Mesenchymal stem cell (in vitro differentiated cells and primary cell): Measurements from ENCODE around the gene CRIP2.

Experiments used
- DNase-seq: peaks from one replicate; pipeline ENCODE4 v3.0.0-alpha.2; 2013
- H2AFZ ChIP-seq: one replicate; pipeline ENCODE4 v1.6.1; 2013; ENCODE audit warnings: low read depth, mild to moderate bottlenecking, control low read depth, inconsistent platforms, low read length, moderate library complexity
- H2AK5ac ChIP-seq: 2 replicates; pipeline ENCODE4 v1.6.1; 2013; ENCODE audit warnings: low read length, moderate library complexity, mild to moderate bottlenecking, inconsistent platforms; ENCODE audit not compliant: severe bottlenecking
- H2BK120ac ChIP-seq: one replicate; pipeline ENCODE4 v1.6.1; 2013; ENCODE audit warnings: low read depth, mild to moderate bottlenecking, inconsistent platforms, low read length, moderate library complexity
- H2BK12ac ChIP-seq, 2 experiments: one replicate each; pipeline ENCODE4 v1.6.1; 2013; ENCODE audit warnings: inconsistent platforms in 2 of 2, low read length in 2 of 2, mild to moderate bottlenecking in 2 of 2, moderate library complexity in 2 of 2, control low read depth in 1 of 2
- H2BK15ac ChIP-seq: one replicate; pipeline ENCODE4 v1.6.1; 2013; ENCODE audit warnings: mild to moderate bottlenecking, low read depth, inconsistent platforms; ENCODE audit not compliant: poor library complexity, severe bottlenecking
- H2BK5ac ChIP-seq: 2 replicates; pipeline ENCODE4 v1.6.1; 2013; ENCODE audit warnings: low read depth, mild to moderate bottlenecking, low read length, control low read depth, inconsistent platforms; ENCODE audit not compliant: poor library complexity, severe bottlenecking
- H3K14ac ChIP-seq, 2 experiments: one replicate each; pipeline ENCODE4 v1.6.1; 2013; ENCODE audit warnings: inconsistent platforms in 2 of 2, low read length in 2 of 2, control low read depth in 1 of 2, mild to moderate bottlenecking in 1 of 2, moderate library complexity in 1 of 2
- H3K18ac ChIP-seq, 2 experiments: one replicate each; pipeline ENCODE4 v1.6.1; 2013; ENCODE audit warnings: inconsistent platforms in 2 of 2, low read length in 2 of 2, control low read depth in 1 of 2, low read depth in 1 of 2, mild to moderate bottlenecking in 1 of 2
- H3K23ac ChIP-seq, 2 experiments: one replicate each; pipeline ENCODE4 v1.6.1; 2013; ENCODE audit warnings: inconsistent platforms in 2 of 2, low read length in 2 of 2, mild to moderate bottlenecking in 2 of 2, moderate library complexity in 2 of 2, control low read depth in 1 of 2
- H3K27ac ChIP-seq: 2 replicates; pipeline ENCODE4 v1.5.1; 2013; ENCODE audit warnings: mild to moderate bottlenecking, moderate library complexity, low read length, control low read depth, inconsistent platforms; ENCODE audit not compliant: poor library complexity, severe bottlenecking
- H3K27me3 ChIP-seq, 2 experiments: 2 replicates each; pipeline versions ENCODE4 v1.6.1 to v1.7.0; 2013; ENCODE audit warnings: low read length in 2 of 2, mild to moderate bottlenecking in 2 of 2, moderate library complexity in 2 of 2, control low read depth in 1 of 2, inconsistent platforms in 1 of 2; ENCODE audit not compliant: control insufficient read depth in 1 of 2, insufficient read depth in 1 of 2
- H3K36me3 ChIP-seq, 2 experiments: 2 replicates each; pipeline versions ENCODE4 v1.6.1 to v1.7.0; 2013; ENCODE audit warnings: low read length in 2 of 2, control low read depth in 1 of 2, inconsistent platforms in 1 of 2, low read depth in 1 of 2, mild to moderate bottlenecking in 1 of 2; ENCODE audit not compliant: insufficient read depth in 2 of 2, control insufficient read depth in 1 of 2
- H3K4ac ChIP-seq, 2 experiments: one replicate each; pipeline ENCODE4 v1.6.1; 2013; ENCODE audit warnings: inconsistent platforms in 2 of 2, low read length in 2 of 2, mild to moderate bottlenecking in 2 of 2, moderate library complexity in 2 of 2, control low read depth in 1 of 2, low read depth in 1 of 2
- H3K4me1 ChIP-seq: 2 replicates; pipeline ENCODE4 v1.6.1; 2013; ENCODE audit warnings: low read depth, low read length, control low read depth; ENCODE audit not compliant: control insufficient read depth, insufficient read depth
- H3K4me2 ChIP-seq: 2 replicates; pipeline ENCODE4 v1.6.1; 2013; ENCODE audit warnings: low read length, mild to moderate bottlenecking, inconsistent platforms; ENCODE audit not compliant: poor library complexity, severe bottlenecking
- H3K4me3 ChIP-seq, 2 experiments: 2 replicates each; pipeline versions ENCODE4 v1.5.1 to v1.7.0; 2013; ENCODE audit warnings: low read length in 2 of 2, mild to moderate bottlenecking in 2 of 2, control low read depth in 1 of 2, low read depth in 1 of 2; ENCODE audit not compliant: insufficient read depth in 1 of 2
- H3K79me1 ChIP-seq: replicated peaks from 2 replicates; pipeline ENCODE4 v1.6.1; 2013; ENCODE audit warnings: mild to moderate bottlenecking, control low read depth, low read length, inconsistent platforms; ENCODE audit not compliant: poor library complexity, severe bottlenecking
- H3K9ac ChIP-seq: 2 replicates; pipeline ENCODE4 v1.7.0; 2013; ENCODE audit warnings: mild to moderate bottlenecking, low read length, moderate library complexity
- H3K9me3 ChIP-seq: 2 replicates; pipeline ENCODE4 v1.7.0; 2013; ENCODE audit warnings: mild to moderate bottlenecking, low read length; ENCODE audit not compliant: control insufficient read depth
- H4K8ac ChIP-seq: one replicate; pipeline ENCODE4 v1.6.1; 2013; ENCODE audit warnings: inconsistent platforms, mild to moderate bottlenecking, low read length, moderate library complexity
- H4K91ac ChIP-seq: one replicate; pipeline ENCODE4 v1.6.1; 2013; ENCODE audit warnings: mild to moderate bottlenecking, low read length, inconsistent platforms
- whole genome bisulfite sequencing: methylation state at CpG from one replicate; pipeline ENCODE4 v1.1.7; 2013; ENCODE audit warnings: mixed read lengths; 5-methylcytosine and 5-hydroxymethylcytosine counted together

The CRIP2 gene

DNA sequence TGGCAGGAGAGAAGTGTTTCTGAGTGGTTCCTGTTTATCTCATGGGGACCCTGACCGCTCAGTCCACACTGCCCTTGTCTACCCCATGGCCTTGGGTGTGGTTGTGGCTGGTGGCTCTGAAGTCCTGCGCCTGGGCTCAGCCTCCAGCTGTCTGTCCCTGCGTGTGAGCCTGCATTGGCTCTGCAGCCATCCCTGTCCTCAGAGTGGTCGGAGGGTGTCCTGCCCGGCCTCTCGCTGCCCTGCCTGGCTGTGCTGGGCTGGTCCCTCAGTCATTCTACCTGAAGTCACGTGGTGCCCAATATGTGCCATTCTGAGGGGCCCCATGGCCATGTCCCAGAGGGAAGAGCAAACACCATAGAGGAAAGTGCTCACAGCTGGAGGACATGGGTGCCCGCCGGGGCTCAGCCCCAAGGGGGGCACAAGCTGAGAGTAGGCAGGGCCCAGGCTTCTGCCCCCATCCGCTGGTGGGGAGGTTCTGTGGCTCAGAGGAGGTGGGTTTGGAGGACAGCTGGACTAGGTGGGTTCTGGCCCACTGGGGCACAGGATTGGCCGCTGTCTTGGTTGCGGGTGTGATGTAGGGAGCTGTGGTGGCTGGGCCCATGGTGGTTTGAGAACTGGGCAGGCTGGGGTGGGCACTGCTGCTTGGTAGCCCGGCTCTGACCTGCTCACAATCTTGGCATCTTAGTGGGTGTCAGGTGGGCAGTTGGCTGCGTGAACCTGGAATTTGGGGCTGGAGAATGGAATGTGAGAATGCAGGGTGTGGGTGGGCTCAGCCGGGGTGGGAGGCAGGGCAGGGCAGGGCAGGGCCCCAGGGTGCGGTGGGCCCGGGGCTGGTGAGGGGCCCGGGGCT is 28.1 kb downstream of the CRIP2 start:
- no peak overlapping the region for H4K8ac ChIP-seq
- H2BK120ac ChIP-seq: no peak overlapping the region
- H2BK5ac ChIP-seq: no peak overlapping the region
- H3K9ac ChIP-seq: no peak overlapping the region
- H3K14ac ChIP-seq: no peak overlapping the region
- no peaks in the 10 kb centered on the region for H3K9me3 ChIP-seq
- H3K27me3 ChIP-seq: peaks cover 0 to 17% of the 10 kb centered on the region in 2 experiments
- no peaks in the 10 kb centered on the region for H3K79me1 ChIP-seq
- H4K91ac ChIP-seq: no peak overlapping the region
- no peak overlapping the region for H3K18ac ChIP-seq
- no peak overlapping the region for H3K4me3 ChIP-seq
- H2AK5ac ChIP-seq: no peak overlapping the region
- H3K4me2 ChIP-seq: no peak overlapping the region
- peaks cover 0 to 5% of the 10 kb centered on the region in 2 experiments for H3K36me3 ChIP-seq
- no peak overlapping the region for H2AFZ ChIP-seq
- no peak overlapping the region for H3K27ac ChIP-seq
- H3K23ac ChIP-seq: no peak overlapping the region
- WGBS: 88% methylated on average over 18 of the region's 18 CpGs
- peaks cover 2% of the 10 kb centered on the region for H3K4me1 ChIP-seq
- no peak overlapping the region for H2BK12ac ChIP-seq
- no peak overlapping the region for H2BK15ac ChIP-seq
- H3K4ac ChIP-seq: no peak overlapping the region
- DNase-seq: no peak

DNA sequence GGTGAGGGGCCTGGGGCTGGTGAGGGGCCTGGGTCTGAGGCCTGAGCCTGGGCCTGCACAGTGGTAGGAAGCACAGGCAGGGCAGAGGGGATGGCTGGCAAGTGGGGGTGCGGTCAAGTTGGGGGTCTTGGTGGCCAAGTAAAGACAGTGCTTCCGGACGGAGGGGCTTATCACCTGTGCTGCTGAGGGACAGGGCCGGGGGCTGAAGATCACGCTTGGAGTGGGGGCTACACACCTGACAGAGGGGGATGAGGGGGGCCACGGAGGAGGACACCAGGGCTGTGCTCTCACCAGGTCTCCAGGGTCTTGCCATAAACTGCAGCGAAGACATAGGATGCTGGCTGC is 28.6 kb downstream of the CRIP2 start:
- Histone ChIP-seq H2BK5ac (no peak overlapping the region), H3K27me3 (peaks cover 0 to 23% of the 10 kb centered on the region in 2 experiments), H2BK12ac (no peak overlapping the region), H3K4me3 (no peak overlapping the region), H3K9me3 (no peaks in the 10 kb centered on the region), H3K27ac (no peak overlapping the region), H2BK15ac (no peak overlapping the region), H3K9ac (no peak overlapping the region), H3K4me1 (peaks cover 2% of the 10 kb centered on the region), H4K91ac (no peak overlapping the region), H2AFZ (no peak overlapping the region), H3K23ac (no peak overlapping the region), H3K79me1 (no peaks in the 10 kb centered on the region), H3K36me3 (no peaks in the 10 kb centered on the region), H3K14ac (no peak overlapping the region), H3K18ac (no peak overlapping the region), H4K8ac (no peak overlapping the region), H2AK5ac (no peak overlapping the region), H2BK120ac (no peak overlapping the region), H3K4ac (no peak overlapping the region), H3K4me2 (no peak overlapping the region)
- WGBS: 91% methylated on average over 7 of the region's 7 CpGs
- no peak for DNase-seq

DNA sequence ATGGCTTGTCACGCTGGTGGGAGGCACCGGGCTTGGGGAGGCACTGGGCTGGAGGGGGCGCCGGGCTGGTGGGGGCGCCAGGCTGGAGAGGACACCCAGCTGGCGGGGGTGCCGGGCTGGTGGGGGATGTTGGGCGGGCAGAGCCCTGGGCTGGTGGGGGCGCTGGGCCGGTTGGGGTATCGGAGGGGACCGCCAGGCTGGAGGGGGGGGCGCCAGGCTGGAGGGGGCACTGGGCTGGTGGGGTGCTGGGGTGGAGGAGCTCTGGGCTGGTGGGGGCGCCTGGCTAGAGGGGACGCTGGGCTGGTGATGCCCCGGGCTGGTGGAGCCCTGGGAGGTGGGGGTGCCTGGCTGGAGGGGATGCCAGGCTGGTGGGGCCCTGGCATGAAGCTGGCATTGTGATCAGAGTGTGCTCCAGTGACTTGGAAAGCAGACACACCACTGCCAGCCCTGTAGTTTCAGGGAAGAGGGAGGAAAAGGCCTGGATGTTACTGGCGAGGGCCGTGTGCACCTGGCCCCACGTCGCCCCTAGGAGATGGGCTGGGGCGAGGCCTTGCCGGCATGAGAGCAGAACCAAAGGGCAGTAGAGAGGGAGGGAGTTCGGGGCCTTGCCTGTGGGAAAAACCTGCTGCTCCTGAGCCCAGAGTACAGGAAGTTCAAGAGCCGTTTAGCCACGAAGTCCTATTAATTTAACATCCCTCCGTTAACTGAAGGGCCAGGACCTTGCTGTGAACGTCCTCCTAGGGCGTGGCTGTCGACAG is 29.5 kb downstream of the CRIP2 start:
- no peak overlapping the region for H3K18ac ChIP-seq
- no peak overlapping the region for H4K91ac ChIP-seq
- H3K9me3 ChIP-seq: no peaks in the 10 kb centered on the region
- H3K4me1 ChIP-seq: peaks cover 2% of the 10 kb centered on the region
- no peak overlapping the region for H2BK12ac ChIP-seq
- H3K9ac ChIP-seq: no peak overlapping the region
- no peak overlapping the region for H3K14ac ChIP-seq
- 87% methylated on average over 28 of the region's 29 CpGs for WGBS
- no peak overlapping the region for H2AFZ ChIP-seq
- H2AK5ac ChIP-seq: no peak overlapping the region
- no peaks in the 10 kb centered on the region for H3K36me3 ChIP-seq
- no peak overlapping the region for H3K4ac ChIP-seq
- H2BK5ac ChIP-seq: no peak overlapping the region
- no peak overlapping the region for H2BK120ac ChIP-seq
- H2BK15ac ChIP-seq: no peak overlapping the region
- peaks cover 0 to 31% of the 10 kb centered on the region in 2 experiments for H3K27me3 ChIP-seq
- H3K23ac ChIP-seq: no peak overlapping the region
- H3K4me2 ChIP-seq: no peak overlapping the region
- no peak overlapping the region for H3K4me3 ChIP-seq
- no peak for DNase-seq
- H3K79me1 ChIP-seq: no peaks in the 10 kb centered on the region
- no peak overlapping the region for H3K27ac ChIP-seq
- no peak overlapping the region for H4K8ac ChIP-seq

DNA sequence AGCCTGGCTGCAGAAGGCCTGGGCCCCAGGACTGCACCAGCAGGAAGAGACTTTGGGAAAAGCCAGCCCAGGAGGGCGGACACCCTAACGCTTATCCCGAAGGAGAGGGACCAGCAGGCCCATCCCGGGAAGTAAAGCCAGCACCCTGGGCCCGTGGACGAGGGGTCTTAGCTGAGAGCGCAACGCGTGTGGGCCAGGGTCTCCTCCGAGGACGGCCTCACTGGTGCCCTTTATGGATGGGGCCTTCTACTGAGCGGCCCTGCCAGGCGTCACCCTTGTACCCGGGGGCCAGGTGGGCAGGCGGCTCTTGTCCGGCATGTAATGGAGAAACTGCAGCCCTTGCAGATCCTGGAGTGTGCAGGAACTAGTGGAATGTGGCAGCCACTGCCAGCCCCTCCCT is 30.5 kb downstream of the CRIP2 start:
- no peak overlapping the region for H3K9ac ChIP-seq
- no peak overlapping the region for H3K27ac ChIP-seq
- H3K4ac ChIP-seq: no peak overlapping the region
- H2BK120ac ChIP-seq: no peak overlapping the region
- H3K27me3 ChIP-seq: peaks cover 0 to 31% of the 10 kb centered on the region in 2 experiments
- 94% methylated on average over 16 of the region's 16 CpGs for WGBS
- H2BK15ac ChIP-seq: no peak overlapping the region
- H2BK5ac ChIP-seq: no peak overlapping the region
- no peak overlapping the region for H3K14ac ChIP-seq
- H4K8ac ChIP-seq: no peak overlapping the region
- H3K79me1 ChIP-seq: no peaks in the 10 kb centered on the region
- H3K4me2 ChIP-seq: no peak overlapping the region
- H3K9me3 ChIP-seq: no peaks in the 10 kb centered on the region
- H3K36me3 ChIP-seq: no peaks in the 10 kb centered on the region
- no peak overlapping the region for H3K4me3 ChIP-seq
- DNase-seq: no peak
- H4K91ac ChIP-seq: no peak overlapping the region
- no peak overlapping the region for H2BK12ac ChIP-seq
- no peak overlapping the region for H2AK5ac ChIP-seq
- H3K18ac ChIP-seq: no peak overlapping the region
- H3K23ac ChIP-seq: no peak overlapping the region
- no peak overlapping the region for H2AFZ ChIP-seq
- peaks cover 2% of the 10 kb centered on the region for H3K4me1 ChIP-seq
